ENCODE measurements around the gene CSNK1A1. TPM values are rescaled to one million over a fixed set of nuclear protein-coding genes. Genes with fewer than 3 reads are reported as not detected.

CSNK1A1 gene
- total RNA-seq, 4 donors from 2014 or later: 157 to 252 (median 215) TPM

DNA sequence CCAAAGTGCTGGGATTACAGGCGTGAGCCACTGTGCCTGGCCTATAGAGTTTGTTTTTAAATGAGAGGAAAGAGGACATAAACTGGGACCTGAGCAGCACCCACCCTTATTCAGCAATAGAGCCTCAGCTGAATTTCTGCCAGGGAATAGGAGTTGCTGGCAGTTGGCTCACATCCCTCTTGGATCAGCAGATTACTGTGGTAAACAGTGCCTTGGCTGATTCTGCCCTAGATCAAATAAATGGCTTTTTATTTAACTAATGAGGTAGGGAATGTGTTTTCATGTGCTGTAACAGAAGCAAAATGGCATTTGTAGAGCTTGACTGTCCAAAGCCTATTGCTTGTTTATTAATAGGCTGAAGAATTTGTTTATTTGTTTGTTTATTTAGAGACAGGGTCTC, 32.2 kb upstream of the CSNK1A1 start:
- no peaks in the 10 kb centered on the region for H3K9me3 ChIP-seq
- DNase-seq (peak in 1 of 2 donors; percentile 33), ATAC-seq (peak; percentile 23 to 43)
- H3K36me3 ChIP-seq: no peaks in the 10 kb centered on the region
- TF ChIP-seq, protein P1, sequence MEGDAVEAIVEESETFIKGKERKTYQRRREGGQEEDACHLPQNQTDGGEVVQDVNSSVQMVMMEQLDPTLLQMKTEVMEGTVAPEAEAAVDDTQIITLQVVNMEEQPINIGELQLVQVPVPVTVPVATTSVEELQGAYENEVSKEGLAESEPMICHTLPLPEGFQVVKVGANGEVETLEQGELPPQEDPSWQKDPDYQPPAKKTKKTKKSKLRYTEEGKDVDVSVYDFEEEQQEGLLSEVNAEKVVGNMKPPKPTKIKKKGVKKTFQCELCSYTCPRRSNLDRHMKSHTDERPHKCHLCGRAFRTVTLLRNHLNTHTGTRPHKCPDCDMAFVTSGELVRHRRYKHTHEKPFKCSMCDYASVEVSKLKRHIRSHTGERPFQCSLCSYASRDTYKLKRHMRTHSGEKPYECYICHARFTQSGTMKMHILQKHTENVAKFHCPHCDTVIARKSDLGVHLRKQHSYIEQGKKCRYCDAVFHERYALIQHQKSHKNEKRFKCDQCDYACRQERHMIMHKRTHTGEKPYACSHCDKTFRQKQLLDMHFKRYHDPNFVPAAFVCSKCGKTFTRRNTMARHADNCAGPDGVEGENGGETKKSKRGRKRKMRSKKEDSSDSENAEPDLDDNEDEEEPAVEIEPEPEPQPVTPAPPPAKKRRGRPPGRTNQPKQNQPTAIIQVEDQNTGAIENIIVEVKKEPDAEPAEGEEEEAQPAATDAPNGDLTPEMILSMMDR (IDR thresholded peaks at IDR 0.05 in 4 of 5, conservative IDR thresholded peaks at IDR 0.05 in 1 of 5): no peak
- TF ChIP-seq POLR2A (IDR thresholded peaks at IDR 0.05): no peak
- intact Hi-C loops (cut with DNase I; ENCODE audit: low total_unique reads): no loop called here
- no peaks in the 10 kb centered on the region for H3K27me3 ChIP-seq
- peak overlapping the region; percentile 78 to 89 (median 80) for H3K27ac ChIP-seq
- H3K4me3 ChIP-seq: peak overlapping the region in 2 of 4 donors; percentile 0 to 75
- in situ Hi-C loops (cut with MboI; ENCODE audit: low sequenced_read_pairs in 4 of 4): loop anchor here in 1 of 4 donors (25.0 kb wide), 1 partner anchor 421 kb away; no protein-coding TSS in a partner anchor
- peaks cover 15 to 42% of the 10 kb centered on the region in 2 donors for H3K4me1 ChIP-seq

DNA sequence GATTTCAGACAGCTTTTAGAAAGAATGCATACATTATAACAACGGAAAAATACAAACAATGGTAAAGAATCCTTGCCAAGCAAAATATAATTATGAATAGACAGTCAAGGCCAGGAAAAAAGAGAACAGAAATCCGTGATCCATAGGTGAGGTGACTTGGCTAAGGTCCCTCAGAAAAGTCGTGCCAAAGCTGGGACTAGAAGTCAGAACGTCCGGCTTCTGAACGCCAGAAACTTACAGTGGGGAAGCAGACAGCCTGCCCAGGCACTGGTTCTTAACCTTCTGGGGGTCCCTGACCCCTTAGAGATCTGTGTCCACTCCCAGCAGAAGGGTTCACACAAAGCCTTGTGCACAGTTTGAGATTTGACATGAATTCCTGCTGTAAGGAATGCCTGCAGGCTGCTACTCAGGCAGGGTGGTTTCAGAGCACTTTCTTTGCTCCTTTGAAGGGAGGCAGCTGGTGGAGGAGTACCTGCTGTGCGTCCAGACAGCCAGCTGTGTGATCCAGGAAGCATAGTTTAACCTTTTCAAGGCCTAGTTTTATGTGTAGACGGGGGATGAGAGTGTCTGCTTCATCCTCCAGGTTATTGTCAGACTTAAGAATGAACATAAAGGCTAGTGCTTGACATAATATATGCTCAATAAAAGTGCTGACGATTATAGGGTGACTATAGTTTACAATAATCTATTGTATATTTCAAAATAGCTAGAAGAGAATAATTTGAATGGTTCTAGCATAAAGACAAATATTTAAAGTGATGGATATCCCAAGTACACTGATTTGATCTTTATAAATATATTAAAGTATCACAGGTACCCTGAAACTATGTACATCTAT, 30.9 kb upstream of the CSNK1A1 start:
- Histone ChIP-seq H3K9me3 (no peaks in the 10 kb centered on the region), H3K4me1 (peaks cover 15 to 40% of the 10 kb centered on the region in 2 donors), H3K36me3 (no peaks in the 10 kb centered on the region), H3K27ac (peak overlapping the region; percentile 78 to 89 (median 80)), H3K27me3 (no peaks in the 10 kb centered on the region), H3K4me3 (peak overlapping the region; percentile 65 to 75 (median 69))
- in situ Hi-C loops (cut with MboI; ENCODE audit: low sequenced_read_pairs in 4 of 4) (loop anchor here in 1 of 4 donors (25.0 kb wide), 1 partner anchor 420 kb away; no protein-coding TSS in a partner anchor), intact Hi-C loops (cut with DNase I; ENCODE audit: low total_unique reads) (no loop called here)
- ATAC-seq: peak; percentile 31 to 40
- TF ChIP-seq, protein P1 (IDR thresholded peaks at IDR 0.05 in 4 of 5, conservative IDR thresholded peaks at IDR 0.05 in 1 of 5): no peak
- no peak for TF ChIP-seq POLR2A (IDR thresholded peaks at IDR 0.05)
- no peak for DNase-seq

DNA sequence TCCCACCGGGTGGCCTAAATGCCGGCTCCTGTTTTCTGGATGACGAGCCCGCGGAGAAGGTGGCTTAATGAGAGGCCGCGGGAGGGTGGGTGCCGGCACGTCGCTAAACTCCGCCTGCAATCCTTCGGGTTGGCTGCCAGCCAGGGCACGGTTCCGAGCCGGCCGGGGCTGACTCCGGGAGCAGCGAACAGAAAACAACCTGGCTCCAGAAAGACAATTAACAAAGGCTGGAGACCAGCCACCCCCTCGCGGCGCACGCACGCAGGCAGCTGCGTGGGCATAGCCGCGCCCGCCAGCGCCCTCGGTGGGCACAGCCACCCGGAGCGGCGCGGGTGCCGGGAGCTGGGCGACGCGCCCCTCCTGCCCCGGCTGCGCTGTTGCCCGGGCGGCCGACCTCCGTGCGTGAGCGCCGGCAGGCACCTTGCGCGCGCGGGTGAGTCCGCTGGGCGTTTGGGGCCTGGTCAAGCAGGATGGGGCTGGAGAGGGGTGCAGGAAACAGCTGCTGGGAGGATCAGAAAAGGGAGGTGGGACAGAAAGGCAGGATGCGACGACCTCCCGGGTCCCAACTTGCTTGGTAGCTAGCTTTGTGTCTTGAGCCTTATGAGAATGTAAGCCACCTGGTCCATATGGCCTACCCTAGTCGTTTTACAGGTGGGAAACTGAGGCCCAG, 30.1 kb upstream of the CSNK1A1 start, which contains the start of gene ARHGEF37:
ARHGEF37 (plus strand) TSS at position 307 of the 670 bp plus-strand sequence. CDS start 16,272 bp downstream, outside the sequence.
- in situ Hi-C loops (cut with MboI; ENCODE audit: low sequenced_read_pairs in 4 of 4): loop anchor here in 1 of 4 donors (25.0 kb wide), 1 partner anchor 419 kb away; no protein-coding TSS in a partner anchor
- H3K27ac ChIP-seq: peak within 1 kb of the TSS; percentile 78 to 89 (median 80)
- H3K27me3 ChIP-seq: no peaks in the 10 kb centered on the region
- intact Hi-C loops (cut with DNase I; ENCODE audit: low total_unique reads): no loop called here
- peak; percentile 68 to 86 for ATAC-seq
- H3K9me3 ChIP-seq: no peaks in the 10 kb centered on the region
- peak; percentile 44 to 79 for DNase-seq
- H3K4me1 ChIP-seq: peaks cover 15 to 35% of the 10 kb centered on the region in 2 donors
- H3K4me3 ChIP-seq: peak within 1 kb of the TSS; percentile 65 to 75 (median 69)
- TF ChIP-seq, protein P1 (IDR thresholded peaks at IDR 0.05 in 4 of 5, conservative IDR thresholded peaks at IDR 0.05 in 1 of 5): peak in 1 of 5 experiments; percentile 13
- peak; percentile 30 to 48 for TF ChIP-seq POLR2A (IDR thresholded peaks at IDR 0.05)
- H3K36me3 ChIP-seq: no peaks in the 10 kb centered on the region

DNA sequence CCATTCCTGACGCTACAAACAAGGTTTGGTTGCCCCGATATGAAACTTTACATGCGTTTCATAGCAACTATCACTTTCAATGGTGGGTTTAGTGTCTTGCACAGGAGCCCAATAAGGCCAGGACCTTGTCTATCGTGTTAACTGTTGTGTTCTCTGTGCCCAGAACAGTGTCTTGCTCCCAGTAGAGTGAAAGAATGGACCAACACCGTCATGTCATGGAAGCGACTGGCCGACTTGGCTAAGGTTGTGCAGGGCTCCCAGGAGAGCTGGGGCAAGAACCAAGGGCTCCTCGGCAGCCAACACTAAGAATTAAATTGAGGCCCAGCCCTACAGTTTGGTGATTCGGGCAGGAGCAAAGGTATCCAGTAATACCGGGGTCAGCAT, 29.6 kb upstream of the CSNK1A1 start:
- H3K4me3 ChIP-seq: peak overlapping the region; percentile 65 to 75 (median 69)
- peak overlapping the region; percentile 78 to 89 (median 80) for H3K27ac ChIP-seq
- H3K27me3 ChIP-seq: no peaks in the 10 kb centered on the region
- intact Hi-C loops (cut with DNase I; ENCODE audit: low total_unique reads) (no loop called here), in situ Hi-C loops (cut with MboI; ENCODE audit: low sequenced_read_pairs in 4 of 4) (loop anchor here in 1 of 4 donors (25.0 kb wide), 1 partner anchor 418 kb away; no protein-coding TSS in a partner anchor)
- TF ChIP-seq, protein P1 (IDR thresholded peaks at IDR 0.05 in 4 of 5, conservative IDR thresholded peaks at IDR 0.05 in 1 of 5): no peak
- no peak for TF ChIP-seq POLR2A (IDR thresholded peaks at IDR 0.05)
- no peaks in the 10 kb centered on the region for H3K9me3 ChIP-seq
- DNase-seq: no peak
- H3K36me3 ChIP-seq: no peaks in the 10 kb centered on the region
- H3K4me1 ChIP-seq: peaks cover 15 to 35% of the 10 kb centered on the region in 2 donors
- ATAC-seq: peak; percentile 17 to 45
